GM10266 (cell line): ENCODE results near the gene CRYBG3.

Source experiments
- DNase-seq: peaks from one replicate; pipeline ENCODE4 v3.0.0; 2012; ENCODE audit errors: extremely low spot score
- TF ChIP-seq, protein P1 (sequence below): IDR thresholded peaks from 2 replicates; pipeline ENCODE4 v1.5.1; 2012; ENCODE audit warnings: mild to moderate bottlenecking, low read depth; ENCODE audit not compliant: control insufficient read depth, insufficient read depth; ENCODE audit errors: missing control alignments

The CRYBG3 gene

DNA sequence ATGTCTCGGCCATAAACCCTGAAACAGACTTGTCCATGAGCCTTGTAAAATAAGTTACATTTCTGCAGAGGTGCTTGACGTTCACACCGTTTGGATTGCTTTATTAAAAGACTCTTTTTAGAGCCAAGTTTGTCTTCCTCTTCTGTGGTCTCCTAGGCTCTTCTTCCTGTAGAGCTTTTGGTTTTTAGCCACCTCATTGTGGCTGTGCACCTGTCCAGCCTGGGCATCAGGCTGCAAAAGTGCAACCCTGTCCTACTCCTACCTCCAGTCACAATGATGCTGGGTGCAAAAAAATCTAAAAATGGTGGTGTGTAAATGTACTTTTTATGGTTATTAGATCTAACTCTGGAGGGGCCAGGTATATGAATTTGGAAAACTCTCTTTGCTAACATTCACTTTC is 153.2 kb downstream of the CRYBG3 start:
- TF ChIP-seq, protein P1, sequence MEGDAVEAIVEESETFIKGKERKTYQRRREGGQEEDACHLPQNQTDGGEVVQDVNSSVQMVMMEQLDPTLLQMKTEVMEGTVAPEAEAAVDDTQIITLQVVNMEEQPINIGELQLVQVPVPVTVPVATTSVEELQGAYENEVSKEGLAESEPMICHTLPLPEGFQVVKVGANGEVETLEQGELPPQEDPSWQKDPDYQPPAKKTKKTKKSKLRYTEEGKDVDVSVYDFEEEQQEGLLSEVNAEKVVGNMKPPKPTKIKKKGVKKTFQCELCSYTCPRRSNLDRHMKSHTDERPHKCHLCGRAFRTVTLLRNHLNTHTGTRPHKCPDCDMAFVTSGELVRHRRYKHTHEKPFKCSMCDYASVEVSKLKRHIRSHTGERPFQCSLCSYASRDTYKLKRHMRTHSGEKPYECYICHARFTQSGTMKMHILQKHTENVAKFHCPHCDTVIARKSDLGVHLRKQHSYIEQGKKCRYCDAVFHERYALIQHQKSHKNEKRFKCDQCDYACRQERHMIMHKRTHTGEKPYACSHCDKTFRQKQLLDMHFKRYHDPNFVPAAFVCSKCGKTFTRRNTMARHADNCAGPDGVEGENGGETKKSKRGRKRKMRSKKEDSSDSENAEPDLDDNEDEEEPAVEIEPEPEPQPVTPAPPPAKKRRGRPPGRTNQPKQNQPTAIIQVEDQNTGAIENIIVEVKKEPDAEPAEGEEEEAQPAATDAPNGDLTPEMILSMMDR, result no peak
- DNase-seq, result no peak

DNA sequence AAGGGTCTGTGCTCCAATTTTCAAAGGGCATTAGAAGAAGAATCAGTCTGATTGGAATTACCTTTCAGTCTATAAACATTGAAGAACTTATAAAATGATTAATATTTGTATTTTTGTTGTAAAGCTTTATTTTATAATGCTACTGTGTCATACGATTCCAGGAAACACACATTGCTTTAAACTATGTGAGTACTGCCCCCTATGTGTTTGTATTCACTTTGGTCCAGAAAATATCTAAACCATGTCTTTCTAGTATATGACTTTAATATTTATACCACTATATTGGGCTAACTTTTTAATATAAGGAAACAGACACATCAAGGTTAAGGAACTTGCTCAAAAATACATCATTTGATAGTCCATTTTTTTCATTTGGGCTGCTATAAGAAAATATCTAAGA is 153.7 kb downstream of the CRYBG3 start:
- no peak for DNase-seq
- TF ChIP-seq, protein P1, result no peak

DNA sequence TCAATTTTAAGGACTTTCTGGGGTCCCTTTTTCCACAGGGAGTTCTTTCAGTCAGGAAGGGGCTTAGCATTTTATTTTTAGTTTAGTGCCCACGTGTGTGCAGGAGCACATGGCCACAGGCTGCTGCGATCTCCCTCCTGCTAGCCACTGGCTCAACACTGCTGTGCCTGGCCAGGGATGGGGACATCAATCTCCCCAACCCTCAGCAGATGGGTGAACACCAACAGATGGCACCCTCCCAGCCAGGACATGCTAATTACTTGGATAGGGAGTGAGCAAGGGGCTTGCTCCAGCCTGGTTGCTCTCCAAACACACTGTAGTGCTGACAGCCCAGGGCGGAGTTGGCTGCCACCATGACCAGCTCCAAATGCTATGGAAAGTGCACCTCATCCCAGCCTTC is 157.8 kb downstream of the CRYBG3 start:
- DNase-seq, result no peak
- TF ChIP-seq, protein P1, result no peak

DNA sequence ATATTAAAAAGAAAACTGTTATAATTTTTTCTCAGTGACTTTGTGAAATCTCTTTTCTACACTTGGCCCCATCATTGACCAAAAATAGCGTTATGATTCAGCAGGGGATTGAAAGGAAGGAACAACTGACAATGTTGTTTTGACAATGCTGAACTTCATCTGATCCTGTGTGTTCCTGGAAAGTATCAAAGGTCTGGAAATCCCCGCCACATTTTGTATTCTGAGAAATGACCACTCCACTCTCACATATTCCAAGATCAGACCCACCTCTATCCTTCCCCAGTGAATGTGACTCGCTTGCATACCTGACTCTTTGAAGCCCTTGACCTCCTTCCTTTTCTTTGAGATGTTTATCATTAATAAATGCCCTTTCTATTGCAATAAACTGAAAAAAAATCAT is 160.1 kb downstream of the CRYBG3 start:
- DNase-seq, result no peak
- TF ChIP-seq, protein P1, result no peak

DNA sequence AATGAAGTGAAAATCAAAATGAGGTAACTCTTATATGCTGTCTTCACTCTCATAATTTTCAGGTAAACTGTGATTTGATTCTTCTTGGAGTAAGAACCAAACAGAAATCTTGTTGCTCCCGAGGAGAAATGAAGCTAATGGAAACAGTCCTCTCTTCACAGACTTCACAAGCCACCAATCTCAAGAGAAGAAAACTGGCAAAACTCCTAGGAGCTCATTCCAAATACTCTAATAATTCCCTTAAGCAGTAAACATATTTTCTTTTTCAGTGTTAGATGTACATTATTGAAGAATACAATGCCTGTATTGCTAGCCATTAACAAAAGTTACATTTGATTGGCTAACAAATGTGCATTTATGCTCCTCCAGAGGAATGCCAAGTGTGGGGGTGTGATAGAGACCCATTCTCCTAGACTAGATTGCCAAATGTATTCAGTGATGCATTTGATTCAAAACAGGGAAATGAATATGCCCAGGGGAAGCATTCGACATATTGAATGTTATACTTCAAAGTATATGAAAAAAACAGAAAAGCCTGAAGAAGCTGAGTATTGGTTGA is 162.2 kb downstream of the CRYBG3 start:
- TF ChIP-seq, protein P1, result no peak
- DNase-seq, result no peak

DNA sequence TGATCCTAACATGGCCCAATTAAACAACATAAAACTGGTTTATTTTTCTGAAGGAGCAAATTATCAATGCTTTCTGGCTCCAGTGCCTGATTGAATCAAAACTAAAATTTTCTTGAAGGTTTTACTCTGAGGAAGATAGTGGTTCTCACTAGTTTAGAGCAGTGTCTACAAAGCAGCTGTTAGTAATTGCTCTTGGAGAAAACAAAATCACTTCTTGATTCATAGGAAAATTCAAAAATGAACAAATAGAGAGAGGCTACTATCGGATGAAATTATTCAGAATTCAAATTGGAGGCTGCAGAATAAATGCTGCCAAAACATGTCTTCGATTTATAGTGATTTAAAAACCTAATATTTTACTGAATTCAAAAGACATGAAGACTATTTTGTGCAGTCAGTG is 165.5 kb downstream of the CRYBG3 start:
- TF ChIP-seq, protein P1, result no peak

DNA sequence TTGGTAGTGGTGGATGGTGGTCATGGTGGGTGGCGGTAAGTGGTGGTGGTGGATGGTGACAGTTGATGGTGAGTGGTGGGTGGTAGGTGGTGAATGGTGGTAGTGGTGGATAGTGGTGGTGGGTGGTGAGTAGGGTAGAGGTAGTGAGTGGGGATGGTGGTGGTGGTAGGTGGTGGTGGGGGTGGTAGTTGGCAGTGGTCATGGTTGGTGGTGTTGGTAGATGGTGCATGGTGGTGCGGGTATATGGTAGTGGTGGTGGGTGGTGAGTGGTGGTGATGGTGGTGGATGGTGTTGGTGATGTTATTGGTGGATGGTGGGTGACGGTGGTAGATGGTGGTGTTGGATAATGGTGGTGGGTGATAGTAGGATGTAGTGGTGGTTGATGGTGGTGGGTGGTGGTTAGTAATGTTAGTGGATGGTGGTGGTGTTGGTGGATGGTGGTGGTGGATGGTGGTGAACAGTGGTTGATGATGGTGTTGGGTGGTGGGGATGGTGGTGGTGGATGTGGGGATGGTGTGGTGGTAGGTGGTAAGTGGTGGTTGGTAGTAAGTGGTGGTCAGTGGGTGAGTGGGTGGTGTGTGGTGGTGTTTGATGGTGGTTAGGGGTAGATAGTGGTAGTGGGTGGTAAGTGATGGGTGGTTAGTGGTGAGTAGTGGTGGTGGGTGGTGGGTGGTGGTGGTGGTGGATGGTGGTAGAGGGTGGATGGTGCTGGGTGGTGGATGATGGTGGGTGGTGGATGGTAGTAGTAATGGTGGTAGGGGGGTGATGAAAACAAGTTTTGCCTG is 167.2 kb downstream of the CRYBG3 start:
- TF ChIP-seq, protein P1, result no peak
- DNase-seq, result no peak

More for the DNA sequence above, 165.5 kb downstream of the CRYBG3 start:
- no peak for DNase-seq
